Neural progenitor cell (in vitro differentiated cells): Measurements from ENCODE around the gene FARP1. TPM values are rescaled to one million over a fixed set of nuclear protein-coding genes. Genes with fewer than 3 reads are reported as not detected.

ENCODE experiments used
- DNase-seq: peaks from one replicate; pipeline ENCODE4 v3.0.0-alpha.2; 2016; ENCODE audit warnings: low spot score
- H2AFZ ChIP-seq: fragments of 200-600 bp; sonication (generic); replicated peaks from 2 replicates; pipeline ENCODE4 v1.6.1; 2016; ENCODE audit warnings: antibody characterized with exemption
- H3F3A ChIP-seq: fragments of 200-600 bp; sonication (generic); 2 replicates; pipeline ENCODE4 v1.6.1; 2016; ENCODE audit warnings: antibody characterized with exemption, low read depth
- H3K27ac ChIP-seq: fragments of 200-600 bp; sonication (generic); 2 replicates; pipeline ENCODE4 v1.5.1; 2016; ENCODE audit warnings: mild to moderate bottlenecking
- H3K27me3 ChIP-seq: fragments of 200-600 bp; sonication (generic); 2 replicates; pipeline ENCODE4 v1.6.1; 2016; ENCODE audit warnings: mild to moderate bottlenecking, moderate library complexity
- H3K36me3 ChIP-seq: fragments of 200-600 bp; sonication (generic); 2 replicates; pipeline ENCODE4 v1.5.1; 2016
- H3K4me1 ChIP-seq: fragments of 200-600 bp; sonication (generic); 2 replicates; pipeline ENCODE4 v1.6.1; 2016; ENCODE audit warnings: mixed run types
- H3K4me2 ChIP-seq: fragments of 200-600 bp; sonication (generic); 2 replicates; pipeline ENCODE4 v1.6.1; 2016
- H3K4me3 ChIP-seq: fragments of 200-600 bp; sonication (generic); 2 replicates; pipeline ENCODE4 v1.5.1; 2016
- H3K79me2 ChIP-seq: fragments of 200-600 bp; sonication (generic); 2 replicates; pipeline ENCODE4 v1.6.1; 2016; ENCODE audit warnings: low read depth
- H3K9ac ChIP-seq: fragments of 200-600 bp; sonication (generic); 2 replicates; pipeline ENCODE4 v1.6.1; 2016
- H3K9me3 ChIP-seq: fragments of 200-600 bp; sonication (generic); 2 replicates; pipeline ENCODE4 v1.5.1; 2016; ENCODE audit warnings: low read depth
- H4K20me1 ChIP-seq: fragments of 200-600 bp; sonication (generic); 2 replicates; pipeline ENCODE4 v1.6.1; 2016; ENCODE audit warnings: low read depth
- H3K27ac Mint-ChIP-seq: 3 replicates; pipeline ENCODE4 v1.8.0; 2021; ENCODE audit warnings: mixed read lengths
- H3K27me3 Mint-ChIP-seq: 2 replicates; pipeline ENCODE4 v1.8.0; 2022; ENCODE audit warnings: low read depth, mild to moderate bottlenecking, inconsistent platforms, moderate library complexity, mixed read lengths; ENCODE audit not compliant: insufficient read depth
- H3K36me3 Mint-ChIP-seq: 3 replicates; pipeline ENCODE4 v1.8.0; 2021; ENCODE audit warnings: mixed read lengths
- H3K4me1 Mint-ChIP-seq: 3 replicates; pipeline ENCODE4 v1.8.0; 2021; ENCODE audit warnings: mixed read lengths
- H3K4me3 Mint-ChIP-seq: 3 replicates; pipeline ENCODE4 v1.8.0; 2021; ENCODE audit warnings: mild to moderate bottlenecking, moderate library complexity, mixed read lengths
- H3K9me3 Mint-ChIP-seq: 3 replicates; pipeline ENCODE4 v1.8.0; 2020; ENCODE audit warnings: mixed read lengths
- EZH2 ChIP-seq: fragments of 200-600 bp; sonication (generic); IDR thresholded peaks from 2 replicates; pipeline ENCODE4 v1.6.1; 2017; ENCODE audit warnings: antibody characterized with exemption, mild to moderate bottlenecking, moderate library complexity
- EZH2phosphoT487 ChIP-seq: fragments of 200-600 bp; sonication (generic); IDR thresholded peaks from 2 replicates; pipeline ENCODE4 v1.6.1; 2017; ENCODE audit warnings: antibody characterized with exemption
- total RNA-seq: library from RNA; depleted of rRNA; stranded (reverse); fragments of >200 nt; gene quantifications from 2 replicates; pipeline ENCODE4 v1.2.3, GENCODE V29; 2015; ENCODE audit warnings: low replicate concordance
- TF ChIP-seq, protein P1 (sequence below): fragments of 200-600 bp; sonication (generic); IDR thresholded peaks from 2 replicates; pipeline ENCODE4 v1.5.1; 2017; ENCODE audit warnings: antibody characterized with exemption, mild to moderate bottlenecking

The FARP1 gene
- total RNA-seq, 1 donor from 2014 or later, result 78.0 TPM

DNA sequence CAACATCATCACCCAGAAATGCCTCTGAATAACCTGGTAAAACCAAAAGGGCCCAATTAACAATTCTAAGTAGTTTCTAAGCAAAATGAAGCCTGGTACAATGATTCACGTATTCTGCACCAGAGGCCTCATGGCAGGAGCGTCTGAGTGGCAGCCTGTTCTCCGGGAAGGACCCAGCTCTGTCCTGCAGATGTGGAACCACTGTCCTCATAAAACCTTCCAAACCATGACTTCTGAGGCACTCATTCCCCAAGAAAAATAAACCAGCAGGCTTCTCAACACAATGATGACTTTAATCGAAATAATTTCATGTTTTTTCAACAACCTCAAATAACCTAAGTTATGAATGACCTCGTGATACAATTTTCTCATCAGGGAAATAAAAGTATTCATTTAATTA, 344.1 kb downstream of the FARP1 start:
- Mint-ChIP-seq H3K4me3 (no peak overlapping the region), H3K36me3 (peaks cover 7% of the 10 kb centered on the region), H3K4me1 (peaks cover 69% of the 10 kb centered on the region), H3K27me3 (peaks cover 2% of the 10 kb centered on the region), H3K27ac (no peak overlapping the region), H3K9me3 (no peaks in the 10 kb centered on the region)
- peaks cover 98% of the 10 kb centered on the region for H4K20me1 ChIP-seq
- H2AFZ ChIP-seq, result no peak overlapping the region
- H3K27ac ChIP-seq, result no peak overlapping the region
- peaks cover 98% of the 10 kb centered on the region for H3K79me2 ChIP-seq
- no peaks in the 10 kb centered on the region for H3K36me3 ChIP-seq
- H3K9me3 ChIP-seq, result no peaks in the 10 kb centered on the region
- H3K4me3 ChIP-seq, result no peak overlapping the region
- H3K9ac ChIP-seq, result no peak overlapping the region
- no peaks in the 10 kb centered on the region for H3K27me3 ChIP-seq
- H3K4me2 ChIP-seq, result peak overlapping the region; percentile 9
- DNase-seq, result no peak
- H3F3A ChIP-seq, result peaks cover 34% of the 10 kb centered on the region
- no peak for TF ChIP-seq EZH2
- H3K4me1 ChIP-seq, result peaks cover 73% of the 10 kb centered on the region

DNA sequence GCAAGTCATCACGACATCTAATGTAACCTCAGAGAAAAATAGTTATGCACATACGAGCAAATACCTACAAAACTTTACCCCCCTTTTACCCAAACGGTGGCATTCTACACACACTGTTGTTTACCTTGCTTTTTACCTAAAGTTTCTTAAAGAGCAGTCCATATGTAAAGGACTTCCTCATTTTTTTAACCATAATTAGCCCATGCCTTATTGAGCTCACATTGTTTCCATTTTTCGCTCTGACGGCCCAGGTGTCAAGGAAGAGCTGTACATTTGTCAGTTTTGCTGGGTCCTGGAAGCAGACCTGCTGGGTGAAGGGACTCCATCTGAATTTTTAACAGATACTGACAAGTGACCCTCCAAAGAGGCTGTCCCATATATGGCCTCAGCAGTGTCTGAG, 344.6 kb downstream of the FARP1 start:
- H3K27me3 Mint-ChIP-seq, result peaks cover 2% of the 10 kb centered on the region
- TF ChIP-seq EZH2phosphoT487, result no peak
- TF ChIP-seq EZH2, result no peak
- TF ChIP-seq, protein P1, sequence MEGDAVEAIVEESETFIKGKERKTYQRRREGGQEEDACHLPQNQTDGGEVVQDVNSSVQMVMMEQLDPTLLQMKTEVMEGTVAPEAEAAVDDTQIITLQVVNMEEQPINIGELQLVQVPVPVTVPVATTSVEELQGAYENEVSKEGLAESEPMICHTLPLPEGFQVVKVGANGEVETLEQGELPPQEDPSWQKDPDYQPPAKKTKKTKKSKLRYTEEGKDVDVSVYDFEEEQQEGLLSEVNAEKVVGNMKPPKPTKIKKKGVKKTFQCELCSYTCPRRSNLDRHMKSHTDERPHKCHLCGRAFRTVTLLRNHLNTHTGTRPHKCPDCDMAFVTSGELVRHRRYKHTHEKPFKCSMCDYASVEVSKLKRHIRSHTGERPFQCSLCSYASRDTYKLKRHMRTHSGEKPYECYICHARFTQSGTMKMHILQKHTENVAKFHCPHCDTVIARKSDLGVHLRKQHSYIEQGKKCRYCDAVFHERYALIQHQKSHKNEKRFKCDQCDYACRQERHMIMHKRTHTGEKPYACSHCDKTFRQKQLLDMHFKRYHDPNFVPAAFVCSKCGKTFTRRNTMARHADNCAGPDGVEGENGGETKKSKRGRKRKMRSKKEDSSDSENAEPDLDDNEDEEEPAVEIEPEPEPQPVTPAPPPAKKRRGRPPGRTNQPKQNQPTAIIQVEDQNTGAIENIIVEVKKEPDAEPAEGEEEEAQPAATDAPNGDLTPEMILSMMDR, result no peak
- Histone ChIP-seq H4K20me1 (peaks cover 98% of the 10 kb centered on the region), H2AFZ (no peak overlapping the region), H3K9me3 (no peaks in the 10 kb centered on the region), H3K79me2 (peaks cover 98% of the 10 kb centered on the region), H3K9ac (no peak overlapping the region), H3K27me3 (no peaks in the 10 kb centered on the region), H3K27ac (no peak overlapping the region), H3K36me3 (no peaks in the 10 kb centered on the region), H3K4me2 (no peak overlapping the region), H3K4me1 (peaks cover 73% of the 10 kb centered on the region), H3K4me3 (no peak overlapping the region), H3F3A (peaks cover 35% of the 10 kb centered on the region)
- DNase-seq, result no peak
- no peak overlapping the region for H3K27ac Mint-ChIP-seq
- peaks cover 74% of the 10 kb centered on the region for H3K4me1 Mint-ChIP-seq
- no peak overlapping the region for H3K4me3 Mint-ChIP-seq
- peaks cover 7% of the 10 kb centered on the region for H3K36me3 Mint-ChIP-seq
- H3K9me3 Mint-ChIP-seq, result no peaks in the 10 kb centered on the region

DNA sequence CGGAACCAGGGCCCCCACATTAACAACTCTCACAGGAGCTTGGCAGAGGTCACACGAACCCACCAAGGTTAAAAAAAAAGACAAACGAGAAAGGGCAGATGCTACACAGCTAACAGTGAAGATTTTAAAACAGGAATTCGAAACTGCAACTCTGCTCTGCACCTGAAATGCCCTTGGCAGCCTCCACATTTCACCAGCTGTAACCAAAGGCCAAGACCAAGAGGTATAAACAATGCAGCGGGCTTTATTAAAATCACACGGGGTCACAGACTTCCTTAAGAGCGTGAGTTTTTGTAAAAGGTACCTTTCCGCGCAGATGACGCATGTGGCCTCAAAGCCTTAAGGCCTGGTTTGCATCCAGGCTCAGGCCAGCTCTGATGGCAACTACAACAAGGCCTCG, 345.8 kb downstream of the FARP1 start:
- Histone ChIP-seq H3K9ac (no peak overlapping the region), H4K20me1 (peaks cover 98% of the 10 kb centered on the region), H3K79me2 (peaks cover 98% of the 10 kb centered on the region), H3K4me3 (no peak overlapping the region), H3K4me1 (peaks cover 71% of the 10 kb centered on the region), H3K27ac (no peak overlapping the region), H3F3A (peaks cover 37% of the 10 kb centered on the region), H3K9me3 (no peaks in the 10 kb centered on the region), H3K4me2 (no peak overlapping the region), H3K36me3 (no peaks in the 10 kb centered on the region), H3K27me3 (no peaks in the 10 kb centered on the region), H2AFZ (no peak overlapping the region)
- Mint-ChIP-seq H3K4me3 (no peak overlapping the region), H3K9me3 (no peaks in the 10 kb centered on the region), H3K27ac (peak overlapping the region; percentile 24), H3K36me3 (peaks cover 7% of the 10 kb centered on the region), H3K4me1 (peaks cover 78% of the 10 kb centered on the region), H3K27me3 (no peaks in the 10 kb centered on the region)
- no peak for TF ChIP-seq EZH2
- DNase-seq, result no peak

DNA sequence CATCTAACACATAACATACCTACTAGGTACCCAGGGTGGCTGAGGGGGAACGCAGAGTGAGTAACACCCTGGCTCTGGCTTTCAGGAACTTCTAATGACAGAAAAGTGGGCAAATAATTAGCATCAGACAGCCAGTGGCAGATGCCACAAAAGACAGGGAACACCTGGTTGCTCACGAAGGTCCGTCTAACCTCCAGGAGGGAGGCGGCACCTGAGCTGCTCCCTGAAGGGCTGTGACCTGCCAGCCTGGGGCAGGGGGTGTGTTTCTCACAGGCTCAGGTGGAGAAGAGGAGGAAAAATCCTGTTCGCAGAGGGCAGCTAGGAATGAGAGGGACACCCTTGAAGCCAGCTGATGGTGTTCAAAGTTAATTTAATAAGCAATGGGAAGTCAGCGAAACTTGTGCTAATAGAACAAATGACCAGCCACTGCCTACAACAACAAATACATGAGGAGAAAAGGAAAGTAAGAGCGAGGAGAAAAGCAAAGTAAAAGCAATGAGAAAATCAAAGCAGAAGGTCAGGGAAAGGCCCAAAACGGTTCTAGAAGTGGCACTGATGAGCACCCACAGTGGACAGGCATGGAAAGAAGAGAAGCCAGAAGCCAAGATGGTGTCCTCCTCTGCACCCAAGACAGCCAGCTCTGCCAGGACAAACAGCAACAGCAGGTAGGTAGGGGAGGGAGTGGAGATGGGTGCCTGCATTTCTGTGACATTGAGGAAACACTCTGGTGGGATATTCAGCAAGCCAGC, 346.7 kb downstream of the FARP1 start:
- no peaks in the 10 kb centered on the region for H3K27me3 Mint-ChIP-seq

More for the DNA sequence above, 346.7 kb downstream of the FARP1 start:
- H3K4me2 ChIP-seq, result no peak overlapping the region
- no peaks in the 10 kb centered on the region for H3K9me3 ChIP-seq
- H3K27me3 ChIP-seq, result no peaks in the 10 kb centered on the region
- H3K9me3 Mint-ChIP-seq, result no peaks in the 10 kb centered on the region
- peaks cover 67% of the 10 kb centered on the region for H3K4me1 ChIP-seq
- H3K36me3 ChIP-seq, result no peaks in the 10 kb centered on the region
- H2AFZ ChIP-seq, result no peak overlapping the region
- H3F3A ChIP-seq, result peaks cover 29% of the 10 kb centered on the region
- no peak overlapping the region for H3K4me3 ChIP-seq
- H4K20me1 ChIP-seq, result peaks cover 92% of the 10 kb centered on the region
- H3K4me3 Mint-ChIP-seq, result no peak overlapping the region
- no peak for DNase-seq
- peak overlapping the region; percentile 9 for H3K27ac ChIP-seq
- peaks cover 7% of the 10 kb centered on the region for H3K36me3 Mint-ChIP-seq
- H3K79me2 ChIP-seq, result peaks cover 100% of the 10 kb centered on the region
- TF ChIP-seq EZH2, result no peak
- TF ChIP-seq, protein P1, result no peak
- no peak for TF ChIP-seq EZH2phosphoT487
- H3K27ac Mint-ChIP-seq, result peak overlapping the region; percentile 24
- no peak overlapping the region for H3K9ac ChIP-seq
- peaks cover 73% of the 10 kb centered on the region for H3K4me1 Mint-ChIP-seq
